H1 (cell line): ENCODE data around the gene TBC1D22A. TPM values are rescaled to one million over a fixed set of nuclear protein-coding genes. Genes with fewer than 3 reads are reported as not detected.

Experiments used
- CTCF ChIA-PET: fragments of 300-600 bp; sonication (Branson Sonifier 250); formaldehyde crosslinking; loops from one replicate; lab custom pipeline; 2021; ENCODE audit not compliant: partially characterized antibody; lab: Charles Lee
- POLR2A ChIA-PET: fragments of 300-600 bp; sonication (Branson Sonifier 250); formaldehyde crosslinking; loops from one replicate; lab custom pipeline; 2021; ENCODE audit warnings: inconsistent platforms; ENCODE audit not compliant: partially characterized antibody; lab: Charles Lee
- DNase-seq, 2 experiments: peaks; one replicate each; pipeline versions ENCODE4 v3.0.0 to v3.0.0-alpha.2; 2010 to 2022; ENCODE audit warnings: low spot score in 2 of 2, low read depth in 1 of 2, mixed read lengths in 1 of 2
- FAIRE-seq: peaks from 2 replicates; lab custom pipeline; 2011; peaks lifted over from hg19 to GRCh38; lab: Jason Lieb, UNC
- H2AFZ ChIP-seq: 2 replicates; pipeline ENCODE4 v1.8.1; 2012; ENCODE audit warnings: low read length, inconsistent platforms
- H2AK5ac ChIP-seq: 2 replicates; pipeline ENCODE4 v1.6.1; 2013; ENCODE audit warnings: low read depth, low read length
- H2BK120ac ChIP-seq: replicated peaks from 2 replicates; pipeline ENCODE3; 2013; ENCODE audit warnings: low read depth, low read length, inconsistent platforms
- H2BK12ac ChIP-seq: 2 replicates; pipeline ENCODE4 v1.6.1; 2013; ENCODE audit warnings: low read depth, low read length
- H2BK15ac ChIP-seq: 2 replicates; pipeline ENCODE4 v1.6.1; 2013; ENCODE audit warnings: low read length
- H2BK20ac ChIP-seq: 2 replicates; pipeline ENCODE4 v1.6.1; 2013; ENCODE audit warnings: low read length
- H2BK5ac ChIP-seq: 2 replicates; pipeline ENCODE4 v1.6.1; 2013; ENCODE audit warnings: low read depth, low read length
- H3K14ac ChIP-seq: 2 replicates; pipeline ENCODE4 v1.6.1; 2013; ENCODE audit warnings: inconsistent platforms; ENCODE audit not compliant: insufficient read length
- H3K18ac ChIP-seq: 2 replicates; pipeline ENCODE4 v1.6.1; 2013; ENCODE audit warnings: low read length; ENCODE audit errors: extremely low read depth
- H3K23ac ChIP-seq: 2 replicates; pipeline ENCODE4 v1.6.1; 2013; ENCODE audit warnings: inconsistent platforms; ENCODE audit not compliant: insufficient read length
- H3K23me2 ChIP-seq: 2 replicates; pipeline ENCODE4 v1.6.1; 2013; ENCODE audit warnings: low read depth, low read length
- H3K27ac ChIP-seq: 2 replicates; pipeline ENCODE4 v1.6.1; 2011; ENCODE audit warnings: low read depth, low read length, inconsistent platforms
- H3K27me3 ChIP-seq, 4 experiments: replicated peaks in 1 of 4; 1 replicate in 1 of 4; 2 replicates in 3 of 4; pipeline versions ENCODE4 v1.6.1 to v1.8.1; 2011 to 2013; ENCODE audit warnings: low read length in 3 of 4, mild to moderate bottlenecking in 3 of 4, inconsistent platforms in 2 of 4, mixed read lengths in 2 of 4, moderate library complexity in 1 of 4; ENCODE audit not compliant: control insufficient read depth in 3 of 4, insufficient read depth in 3 of 4; ENCODE audit errors: extremely low read depth in 1 of 4
- H3K36me3 ChIP-seq, 4 experiments: 2 replicates each; pipeline versions ENCODE4 v1.6.1 to v1.8.1; 2011 to 2013; ENCODE audit warnings: mild to moderate bottlenecking in 4 of 4, low read length in 3 of 4, moderate library complexity in 2 of 4, control low read depth in 1 of 4, inconsistent platforms in 1 of 4; ENCODE audit not compliant: insufficient read depth in 4 of 4, control insufficient read depth in 2 of 4
- H3K4ac ChIP-seq: replicated peaks from 2 replicates; pipeline ENCODE3; 2013; ENCODE audit warnings: low read length, low read depth, mixed read lengths, inconsistent platforms; ENCODE audit not compliant: insufficient read length
- H3K4me1 ChIP-seq, 4 experiments: replicated peaks in 1 of 4; 1 replicate in 1 of 4; 2 replicates in 3 of 4; pipeline versions ENCODE4 v1.6.1 to v1.8.1; 2011 to 2013; ENCODE audit warnings: low read length in 3 of 4, inconsistent platforms in 2 of 4, mixed read lengths in 1 of 4; ENCODE audit not compliant: insufficient read depth in 4 of 4, control insufficient read depth in 3 of 4
- H3K4me2 ChIP-seq, 2 experiments: 2 replicates each; pipeline versions ENCODE4 v1.6.1 to v1.8.1; 2011 to 2013; ENCODE audit warnings: low read depth in 2 of 2, low read length in 2 of 2, control low read depth in 1 of 2, inconsistent platforms in 1 of 2, mild to moderate bottlenecking in 1 of 2; ENCODE audit not compliant: insufficient read depth in 1 of 2
- H3K4me3 ChIP-seq, 4 experiments: fragments of 200-600, 300-600 bp in 1 of 4; sonication (generic), shearing (Covaris generic), sonication (Bioruptor Twin) in 1 of 4; 2 replicates each; pipeline versions ENCODE4 v1.5.1 to v1.8.1; 2011 to 2016; ENCODE audit warnings: low read length in 4 of 4, low read depth in 3 of 4, control low read depth in 2 of 4, inconsistent platforms in 2 of 4, mild to moderate bottlenecking in 2 of 4, mixed read lengths in 1 of 4, moderate library complexity in 1 of 4; ENCODE audit not compliant: insufficient read depth in 2 of 4; ENCODE audit errors: extremely low read depth in 1 of 4
- H3K56ac ChIP-seq: replicated peaks from 2 replicates; pipeline ENCODE3; 2013; ENCODE audit warnings: low read depth, mild to moderate bottlenecking, mixed read lengths, low read length, inconsistent platforms; ENCODE audit not compliant: insufficient read length
- H3K79me1 ChIP-seq: 2 replicates; pipeline ENCODE4 v1.6.1; 2013; ENCODE audit warnings: low read depth, low read length, control low read depth
- H3K79me2 ChIP-seq, 2 experiments: 2 replicates each; pipeline versions ENCODE4 v1.6.1 to v1.8.1; 2012 to 2013; ENCODE audit warnings: low read length in 2 of 2, mild to moderate bottlenecking in 2 of 2, inconsistent platforms in 1 of 2; ENCODE audit not compliant: insufficient read depth in 2 of 2, control insufficient read depth in 1 of 2
- H3K9ac ChIP-seq, 4 experiments: replicated peaks in 1 of 4; 1 replicate in 1 of 4; 2 replicates in 3 of 4; pipeline versions ENCODE4 v1.6.1 to v1.8.1; 2011 to 2013; ENCODE audit warnings: low read depth in 3 of 4, low read length in 3 of 4, control low read depth in 2 of 4, mild to moderate bottlenecking in 2 of 4, moderate library complexity in 2 of 4, inconsistent platforms in 1 of 4; ENCODE audit errors: extremely low read depth in 1 of 4
- H3K9me3 ChIP-seq, 2 experiments: 2 replicates each; pipeline versions ENCODE4 v1.6.1 to v1.8.1; 2012 to 2013; ENCODE audit warnings: mild to moderate bottlenecking in 2 of 2, moderate library complexity in 2 of 2, control low read depth in 1 of 2, inconsistent platforms in 1 of 2, low read depth in 1 of 2, low read length in 1 of 2, mixed read lengths in 1 of 2; ENCODE audit not compliant: insufficient read depth in 2 of 2
- H4K20me1 ChIP-seq, 2 experiments: replicated peaks in 1 of 2; 2 replicates each; pipeline versions ENCODE3 to v1.8.1; 2011 to 2013; ENCODE audit warnings: inconsistent platforms in 2 of 2, low read length in 2 of 2, mild to moderate bottlenecking in 1 of 2; ENCODE audit not compliant: insufficient read depth in 2 of 2, control insufficient read depth in 1 of 2
- H4K5ac ChIP-seq: 2 replicates; pipeline ENCODE4 v1.6.1; 2013; ENCODE audit warnings: low read length, low read depth, mixed read lengths, inconsistent platforms; ENCODE audit not compliant: insufficient read length
- H4K8ac ChIP-seq: 2 replicates; pipeline ENCODE4 v1.8.0; 2013; ENCODE audit warnings: mild to moderate bottlenecking, moderate library complexity, low read length, inconsistent platforms; ENCODE audit not compliant: insufficient read depth; ENCODE audit errors: extremely low read depth
- H4K91ac ChIP-seq: replicated peaks from 2 replicates; pipeline ENCODE3; 2013; ENCODE audit warnings: low read length, mixed read lengths, inconsistent platforms; ENCODE audit not compliant: insufficient read length
- WGBS, 2 experiments: shearing (Covaris generic) in 1 of 2; methylation state at CpG; one replicate each; pipeline versions ENCODE4 v1.1.6 to v1.1.7; 2013 to 2015; ENCODE audit warnings: low lambda C conversion rate in 2 of 2, mixed read lengths in 2 of 2, inconsistent platforms in 1 of 2, low coverage in 1 of 2, missing lambda C conversion rate in 1 of 2; ENCODE audit not compliant: insufficient replicate concordance in 2 of 2, insufficient coverage in 1 of 2, insufficient read length in 1 of 2; ENCODE audit errors: extremely low coverage in 1 of 2, missing lambda C conversion rate in 1 of 2; 5-methylcytosine and 5-hydroxymethylcytosine counted together
- polyA plus RNA-seq, 7 experiments: library from polyadenylated mRNA; depleted of rRNA in 3 of 7; stranded (reverse) in 5 of 7; unstranded in 2 of 7; fragments of >200 nt in 5 of 7; fragments of 200-250 nt in 2 of 7; gene quantifications; 1 replicate in 5 of 7; 2 replicates in 1 of 7; 4 replicates in 1 of 7; pipeline versions ENCODE4 v1.2.1 to v1.2.3, GENCODE V29; 2011 to 2013; ENCODE audit warnings: missing spikeins in 2 of 7, mixed read lengths in 2 of 7
- total RNA-seq: library from RNA; stranded (reverse); fragmentation: NEBNext Ultra II Directional; extraction: Animal tissue kit (Norgen Biotek cat#: 25700); gene quantifications from 2 replicates; pipeline ENCODE4 v1.2.1, GENCODE V29; 2021

Gene TBC1D22A
- total and polyA plus RNA-seq, 2 of the 8 experiments (the other 6 are each of a cell fraction or from before 2014, with no cell fraction given) = 11.9 to 18.4 TPM

- Histone ChIP-seq H3K18ac (no peak overlapping the region; the same call in 1 of the 2 replicates), H3K4me2 (peak overlapping the region; percentile 13 to 40; a peak in 2 of 4 replicates), H3K4me1 (peaks cover 7 to 24% (median 19%) of the 10 kb centered on the region in 4 experiments)
Measured at GRCh38 chr22:46732041-46732379, 30.4 kb upstream of the TBC1D22A start.

More at GRCh38 chr22:46732041-46732379, 30.4 kb upstream of the TBC1D22A start:
- Histone ChIP-seq H2BK120ac (no peak overlapping the region), H3K79me2 (peaks cover 0 to 55% of the 10 kb centered on the region in 2 experiments; a peak in 3 of 4 replicates), H4K20me1 (peaks cover 0 to 41% of the 10 kb centered on the region in 2 experiments), H4K8ac (no peak overlapping the region; the same call in 1 of the 2 replicates), H3K9me3 (no peaks in the 10 kb centered on the region), H3K36me3 (no peaks in the 10 kb centered on the region), H2BK12ac (no peak overlapping the region), H3K27me3 (no peaks in the 10 kb centered on the region), H3K14ac (no peak overlapping the region), H2BK15ac (no peak overlapping the region), H3K23ac (no peak overlapping the region), H4K91ac (no peak overlapping the region), H3K56ac (no peak overlapping the region), H3K4me3 (no peak overlapping the region), H3K9ac (no peak overlapping the region), H2AK5ac (no peak overlapping the region), H3K79me1 (peaks cover 15% of the 10 kb centered on the region), H2BK20ac (0 out of 2 replicates have a peak overlapping the region, but pooled peaks have one; percentile 32), H2AFZ (no peak overlapping the region), H3K23me2 (no peaks in the 10 kb centered on the region), H3K27ac (no peak overlapping the region), H4K5ac (no peak overlapping the region), H2BK5ac (no peak overlapping the region), H3K4ac (no peak overlapping the region)
- WGBS, 2 experiments = 88% methylated on average over 7 of the region's 14 CpGs; no CpG with 5 or more reads in 1 of the 2 experiments
- CTCF ChIA-PET = interaction anchor here (1.1 to 1.7 kb wide), 2 partner anchors 67 to 96 kb away, joined by 3 to 4 read pairs; no protein-coding TSS in a partner anchor
- POLR2A ChIA-PET = interaction anchor here (1.2 to 1.5 kb wide), 2 partner anchors 9 to 27 kb away, joined by 3 read pairs; no protein-coding TSS in a partner anchor
- no peak for DNase-seq
- FAIRE-seq = no peak
